Left hindlimb (tissue), 1 donor: ENCODE results near the gene GTF3C2.

ENCODE experiments used
- DNase-seq: peaks from one replicate; pipeline ENCODE4 v3.0.0-alpha.2; 2018

Gene GTF3C2

GRCh38 chr2:27291865-27292264 lies 64.7 kb downstream of the GTF3C2 start:
- DNase-seq = no peak

GRCh38 chr2:27290549-27290948 lies 66.0 kb downstream of the GTF3C2 start:
- DNase-seq = no peak

GRCh38 chr2:27288610-27289009 lies 68.0 kb downstream of the GTF3C2 start:
- no peak for DNase-seq

- no peak for DNase-seq
Observed at GRCh38 chr2:27285481-27285880, 71.1 kb downstream of the GTF3C2 start.

GRCh38 chr2:27284996-27285395 lies 71.6 kb downstream of the GTF3C2 start:
- no peak for DNase-seq

GRCh38 chr2:27282892-27283291 lies 73.7 kb downstream of the GTF3C2 start:
- no peak for DNase-seq

- no peak for DNase-seq
Observed at GRCh38 chr2:27281855-27282559, 74.6 kb downstream of the GTF3C2 start, which contains the start of gene TRIM54. Gene TRIM54, plus strand, starts transcription at chr2:27282429. Its CDS starts 303 bp downstream, at chr2:27282732.

GRCh38 chr2:27281442-27281841 lies 75.1 kb downstream of the GTF3C2 start:
- no peak for DNase-seq

- DNase-seq = no peak
Observed at GRCh38 chr2:27280826-27281225, 75.7 kb downstream of the GTF3C2 start.

- no peak for DNase-seq
Observed at GRCh38 chr2:27278010-27278409, 78.6 kb downstream of the GTF3C2 start.
